Measurements from ENCODE around the gene EZR.

EZR gene

GRCh38 chr6:158816803-158817727, 2.1 kb downstream of the EZR start:
- DNase-seq: no peak

GRCh38 chr6:158816329-158816728, 2.8 kb downstream of the EZR start:
- no peak for DNase-seq

GRCh38 chr6:158815907-158816306, 3.3 kb downstream of the EZR start:
- DNase-seq: no peak

GRCh38 chr6:158815379-158815724, 3.8 kb downstream of the EZR start:
- no peak for DNase-seq

- no peak for DNase-seq
Observed at GRCh38 chr6:158813032-158813431, 6.1 kb downstream of the EZR start.

- no peak for DNase-seq
Observed at GRCh38 chr6:158812611-158813010, 6.6 kb downstream of the EZR start.

GRCh38 chr6:158810155-158811095, 8.7 kb downstream of the EZR start:
- no peak for DNase-seq

- no peak for DNase-seq
Observed at GRCh38 chr6:158808941-158809678, 10.1 kb downstream of the EZR start.

GRCh38 chr6:158808442-158808833, 10.7 kb downstream of the EZR start:
- no peak for DNase-seq

- DNase-seq: no peak
Observed at GRCh38 chr6:158807515-158808441, 11.4 kb downstream of the EZR start.

GRCh38 chr6:158805698-158806377, 13.3 kb downstream of the EZR start:
- DNase-seq: no peak

- DNase-seq: no peak
Observed at GRCh38 chr6:158804207-158804606, 15.0 kb downstream of the EZR start.

- DNase-seq: no peak
Observed at GRCh38 chr6:158803733-158804143, 15.4 kb downstream of the EZR start.

- DNase-seq: no peak
Observed at GRCh38 chr6:158801655-158802294, 17.4 kb downstream of the EZR start.

- DNase-seq: no peak
Observed at GRCh38 chr6:158799051-158799792, 19.9 kb downstream of the EZR start.

GRCh38 chr6:158798311-158798710, 20.9 kb downstream of the EZR start:
- no peak for DNase-seq

- no peak for DNase-seq
Observed at GRCh38 chr6:158797331-158798310, 21.5 kb downstream of the EZR start.

- DNase-seq: no peak
Observed at GRCh38 chr6:158796353-158796752, 22.8 kb downstream of the EZR start.

- DNase-seq: no peak
Observed at GRCh38 chr6:158795516-158795915, 23.7 kb downstream of the EZR start.

All from activated CD4-positive, alpha-beta T cell treated with anti-CD3 and anti-CD28 coated beads for 1 hour (primary cell).